Right forelimb (tissue), 1 donor: ENCODE measurements around the gene GPR32.

ENCODE experiments used
- DNase-seq: peaks from one replicate; pipeline ENCODE4 v3.0.0-alpha.2; 2018

The GPR32 gene

GRCh38 chr19:50784710-50785109 is 14.4 kb downstream of the GPR32 start:
- DNase-seq = no peak

GRCh38 chr19:50785329-50785728 is 15.1 kb downstream of the GPR32 start:
- no peak for DNase-seq

- no peak for DNase-seq
Observed at GRCh38 chr19:50790396-50790795, 20.1 kb downstream of the GPR32 start, which contains the start of gene ACP4. TSS of gene ACP4 (plus strand) at chr19:50790415. CDS start at chr19:50790415, 0 bp downstream.

- DNase-seq = no peak
Observed at GRCh38 chr19:50790922-50791467, 20.7 kb downstream of the GPR32 start.

GRCh38 chr19:50791594-50792271 is 21.5 kb downstream of the GPR32 start:
- DNase-seq = no peak

GRCh38 chr19:50792272-50793250 is 22.3 kb downstream of the GPR32 start:
- no peak for DNase-seq

GRCh38 chr19:50793558-50794065 is 23.3 kb downstream of the GPR32 start:
- DNase-seq = no peak

GRCh38 chr19:50794074-50794875 is 24.0 kb downstream of the GPR32 start:
- no peak for DNase-seq

GRCh38 chr19:50794876-50795663 is 24.8 kb downstream of the GPR32 start:
- DNase-seq = no peak

GRCh38 chr19:50795664-50796073 is 25.4 kb downstream of the GPR32 start:
- no peak for DNase-seq

GRCh38 chr19:50796128-50796633 is 25.9 kb downstream of the GPR32 start:
- no peak for DNase-seq

GRCh38 chr19:50796634-50797428 is 26.6 kb downstream of the GPR32 start:
- no peak for DNase-seq

- no peak for DNase-seq
Observed at GRCh38 chr19:50797429-50797780, 27.1 kb downstream of the GPR32 start.

- no peak for DNase-seq
Observed at GRCh38 chr19:50797781-50798658, 27.8 kb downstream of the GPR32 start.

GRCh38 chr19:50798659-50799546 is 28.6 kb downstream of the GPR32 start:
- DNase-seq = no peak

GRCh38 chr19:50799547-50799851 is 29.2 kb downstream of the GPR32 start:
- DNase-seq = no peak

- DNase-seq = no peak
Observed at GRCh38 chr19:50801107-50801506, 30.8 kb downstream of the GPR32 start.

GRCh38 chr19:50803633-50804419 is 33.6 kb downstream of the GPR32 start:
- DNase-seq = no peak
